HK-2 (cell line): ENCODE results near the gene NEUROG3.

Source experiments
- DNase-seq: peaks from one replicate; pipeline ENCODE4 v3.0.0-alpha.2; 2018; ENCODE audit not compliant: unreplicated experiment

Gene NEUROG3, protein sequence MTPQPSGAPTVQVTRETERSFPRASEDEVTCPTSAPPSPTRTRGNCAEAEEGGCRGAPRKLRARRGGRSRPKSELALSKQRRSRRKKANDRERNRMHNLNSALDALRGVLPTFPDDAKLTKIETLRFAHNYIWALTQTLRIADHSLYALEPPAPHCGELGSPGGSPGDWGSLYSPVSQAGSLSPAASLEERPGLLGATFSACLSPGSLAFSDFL

DNA sequence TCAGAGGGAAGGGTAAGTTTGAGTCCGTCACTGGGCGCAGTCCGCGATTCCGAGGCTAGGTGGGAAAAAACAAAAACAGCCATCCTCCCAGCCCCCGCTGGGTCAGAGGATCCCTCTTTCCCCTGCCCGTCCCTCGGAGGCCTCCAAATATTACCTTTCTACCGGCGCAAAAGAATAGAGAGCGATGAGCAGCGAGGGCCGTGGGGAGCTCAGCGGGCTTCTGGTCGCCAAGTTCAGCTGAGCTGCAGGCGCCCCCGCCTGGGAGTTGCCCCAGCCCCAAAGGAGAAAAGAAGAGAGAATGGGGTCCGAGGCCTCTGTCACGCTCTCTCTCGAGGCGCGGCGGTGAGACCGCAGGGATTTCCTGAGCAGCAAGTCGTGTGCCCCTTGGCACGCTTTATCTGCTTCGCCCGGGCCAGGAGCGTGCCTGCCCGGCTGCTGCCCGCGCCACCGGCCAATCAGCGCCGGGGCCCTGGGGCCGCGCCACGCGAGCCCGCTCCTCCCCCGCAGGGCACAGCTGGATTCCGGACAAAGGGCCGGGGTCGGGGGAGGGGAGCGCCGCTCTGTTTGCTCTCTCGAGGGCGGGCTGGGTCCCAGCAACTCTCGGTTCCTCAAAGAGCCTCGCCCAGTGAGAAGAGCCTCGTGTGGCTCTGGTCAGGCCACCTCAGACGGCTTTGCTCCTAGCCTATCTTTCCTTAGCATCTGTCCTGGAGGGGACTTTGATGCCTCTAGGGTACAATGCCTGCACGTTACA, at the start of gene NEUROG3:
Gene NEUROG3 (minus strand): TSS at position 367 of the 751 bp plus-strand sequence. CDS start 379 bp downstream, outside the sequence.
- DNase-seq, result no peak

DNA sequence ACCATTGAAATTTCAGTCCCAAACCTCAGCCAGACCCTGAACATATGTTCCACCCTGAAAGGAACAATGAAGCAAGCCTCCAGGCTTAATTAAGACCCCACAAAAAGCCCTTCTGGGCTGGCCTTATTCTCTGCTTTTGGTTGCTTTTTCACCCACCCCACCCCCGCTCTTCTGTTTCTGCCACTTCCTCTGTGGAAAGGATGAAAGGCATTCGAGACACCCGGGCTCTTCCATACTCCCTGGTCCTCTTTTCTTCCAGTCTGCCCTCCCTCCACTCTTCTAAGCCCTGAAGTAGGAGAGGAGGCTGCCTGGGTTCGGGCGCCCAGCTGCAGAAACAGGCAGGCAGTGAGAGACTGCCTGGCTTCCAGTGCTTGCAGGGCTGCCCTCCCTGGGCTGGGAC, 47.4 kb upstream of the NEUROG3 start:
- DNase-seq, result no peak

DNA sequence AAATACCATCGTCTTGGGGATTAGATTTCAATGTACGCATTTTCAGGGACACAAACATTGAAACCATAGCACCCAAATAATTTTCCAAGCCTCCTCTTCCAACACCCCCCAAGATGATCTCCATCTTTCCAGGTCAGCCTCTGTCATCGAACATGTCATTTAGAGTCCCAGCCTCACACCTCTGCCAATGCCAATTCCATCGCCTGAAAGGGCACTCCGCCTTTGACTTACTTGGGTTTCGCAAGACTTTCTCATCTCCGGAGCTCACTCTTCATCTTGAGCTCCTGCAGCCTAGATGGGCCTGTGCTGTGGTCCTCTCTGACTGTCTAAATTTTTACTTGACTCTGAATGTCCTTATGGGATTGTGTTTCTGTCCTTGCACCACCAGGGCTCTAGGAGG, 46.4 kb upstream of the NEUROG3 start:
- no peak for DNase-seq

DNA sequence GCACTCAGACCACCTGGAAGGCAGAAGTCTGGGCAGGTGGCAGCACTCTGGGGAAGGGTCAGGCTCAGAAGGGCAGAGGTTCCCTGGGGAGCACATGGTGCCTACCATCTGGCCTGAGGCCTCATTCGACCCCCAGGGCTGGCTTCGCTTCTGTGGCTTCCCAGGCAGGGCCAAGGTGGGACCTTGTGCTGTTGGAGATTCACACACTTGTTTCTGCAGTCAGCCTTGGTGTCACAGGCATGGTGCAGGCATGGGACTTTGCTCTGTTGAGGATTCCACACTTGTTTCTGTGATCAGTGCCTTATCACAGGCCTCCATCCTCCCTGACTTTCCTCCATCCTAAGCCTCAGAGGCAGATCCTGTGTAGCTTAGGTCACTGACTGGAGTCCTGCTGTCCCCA, 45.5 kb upstream of the NEUROG3 start:
- DNase-seq, result no peak

DNA sequence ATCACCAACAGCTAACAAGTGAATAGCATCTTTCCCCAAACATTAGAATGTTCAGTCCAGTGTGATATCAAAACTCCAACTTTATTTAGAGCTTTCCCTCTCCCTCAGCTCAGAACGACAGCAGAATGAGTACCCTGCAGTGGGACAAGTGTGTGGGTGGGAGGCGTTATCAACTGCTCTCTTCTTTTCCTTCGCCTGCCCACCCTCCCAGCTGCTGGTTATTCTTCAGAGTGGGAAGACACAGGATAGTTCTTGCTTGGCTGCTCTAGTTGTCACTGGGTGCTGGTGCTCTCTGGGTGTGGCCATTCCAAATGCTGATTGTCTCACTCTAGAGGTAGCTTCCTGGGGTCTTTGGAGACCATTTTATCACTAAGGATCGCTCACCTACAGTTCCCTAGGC, 43.1 kb upstream of the NEUROG3 start:
- no peak for DNase-seq

DNA sequence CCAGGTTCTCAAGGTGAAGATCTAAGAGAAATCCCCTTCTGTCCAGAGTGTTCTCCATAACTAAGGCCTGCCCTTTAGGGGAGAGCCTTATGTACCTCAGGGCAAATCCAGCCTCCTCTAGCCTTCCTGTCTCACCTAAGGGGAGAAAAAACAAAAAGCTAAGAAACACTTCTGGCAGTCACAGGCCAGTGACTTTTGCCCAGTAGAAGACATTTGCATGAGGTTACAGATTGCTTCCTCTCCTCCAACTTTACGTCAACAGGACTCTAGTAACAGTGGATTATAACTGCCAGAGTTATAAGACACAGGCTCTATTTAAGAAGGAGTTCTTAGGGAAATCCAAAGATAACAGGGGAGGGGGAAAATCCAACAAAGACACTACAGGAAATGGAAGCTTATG, 40.9 kb upstream of the NEUROG3 start:
- DNase-seq, result no peak

DNA sequence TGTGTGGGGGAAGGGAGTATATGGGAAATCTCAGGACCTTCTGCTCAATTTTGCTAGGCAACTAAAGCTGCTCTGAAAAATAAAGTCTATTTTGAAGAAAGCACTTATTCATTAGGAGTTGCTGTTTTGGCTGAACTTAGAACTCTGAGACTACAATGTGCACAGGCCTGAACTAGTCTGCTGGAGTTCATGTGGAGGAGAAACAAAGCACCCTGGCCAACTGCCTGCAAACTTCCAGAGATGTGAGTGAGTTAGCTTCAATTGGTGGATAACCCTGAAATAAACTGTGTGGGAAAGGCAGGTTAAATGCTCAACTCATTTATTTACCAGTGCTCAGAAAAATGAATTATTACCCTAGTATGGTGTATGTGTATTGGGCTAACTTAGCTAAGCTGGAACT, 39.5 kb upstream of the NEUROG3 start:
- no peak for DNase-seq

DNA sequence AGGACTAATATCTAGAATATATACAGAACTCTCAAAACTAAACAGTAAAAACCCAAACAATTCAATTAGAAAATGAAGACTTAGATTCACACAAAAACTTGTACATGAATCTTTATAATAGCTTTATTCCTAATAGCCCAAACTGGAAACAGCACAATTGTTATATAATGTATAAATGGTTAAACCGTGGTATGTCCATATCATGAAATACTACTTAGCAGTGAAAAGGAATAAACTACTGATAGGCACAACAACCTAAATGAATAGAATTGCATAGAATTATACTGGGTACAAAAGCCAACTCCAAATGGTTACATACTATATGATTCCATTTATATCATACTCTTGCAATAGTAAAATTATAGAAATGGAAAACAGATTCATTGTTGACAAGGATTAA, 35.9 kb upstream of the NEUROG3 start:
- DNase-seq, result no peak

DNA sequence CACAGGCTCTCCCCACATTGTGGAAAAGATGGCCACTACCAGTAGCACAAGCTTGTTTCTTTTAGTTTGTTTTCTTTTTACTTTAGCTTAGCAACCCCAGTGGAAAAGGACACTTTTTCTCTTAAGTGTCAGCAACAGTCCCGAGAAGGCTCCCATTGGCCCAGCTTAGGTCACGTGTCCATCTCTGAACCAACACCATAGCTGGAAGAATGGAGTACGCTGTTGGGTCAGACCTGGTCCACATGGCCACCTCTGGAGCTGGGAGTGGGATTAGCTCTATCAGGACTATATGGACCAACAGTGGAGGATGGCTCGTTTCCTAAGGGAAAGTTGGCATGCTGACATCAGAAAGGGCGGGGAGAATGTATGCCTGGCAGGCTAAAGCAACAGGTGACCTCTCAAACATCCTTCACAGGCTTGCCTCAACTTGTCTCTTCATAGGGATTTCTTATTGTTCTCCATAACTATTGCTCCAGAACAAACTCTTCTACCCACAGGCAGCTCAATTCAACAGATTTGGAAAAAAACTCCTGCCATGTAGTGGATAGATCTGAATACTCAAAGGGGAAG, 27.6 kb upstream of the NEUROG3 start:
- DNase-seq, result no peak

DNA sequence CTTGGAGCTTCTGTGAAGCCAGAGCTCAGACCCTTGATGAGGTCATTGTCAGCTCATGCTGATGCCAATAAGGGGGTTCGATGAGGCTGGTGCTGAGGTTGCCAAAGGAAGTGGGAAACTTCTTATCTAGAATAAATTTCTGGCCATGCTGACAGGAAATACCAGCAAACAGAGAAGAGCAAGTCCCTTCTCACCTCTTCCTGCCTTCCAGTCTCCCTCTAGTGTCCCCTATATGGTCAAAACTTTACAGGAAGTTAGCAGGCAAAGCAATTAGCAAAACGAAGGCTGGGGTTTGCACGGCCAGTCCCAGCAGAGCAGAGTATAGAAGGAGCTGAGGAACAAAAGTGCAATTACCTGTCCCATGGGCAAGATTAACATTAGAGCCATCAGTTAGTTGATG, 15.1 kb upstream of the NEUROG3 start:
- no peak for DNase-seq

DNA sequence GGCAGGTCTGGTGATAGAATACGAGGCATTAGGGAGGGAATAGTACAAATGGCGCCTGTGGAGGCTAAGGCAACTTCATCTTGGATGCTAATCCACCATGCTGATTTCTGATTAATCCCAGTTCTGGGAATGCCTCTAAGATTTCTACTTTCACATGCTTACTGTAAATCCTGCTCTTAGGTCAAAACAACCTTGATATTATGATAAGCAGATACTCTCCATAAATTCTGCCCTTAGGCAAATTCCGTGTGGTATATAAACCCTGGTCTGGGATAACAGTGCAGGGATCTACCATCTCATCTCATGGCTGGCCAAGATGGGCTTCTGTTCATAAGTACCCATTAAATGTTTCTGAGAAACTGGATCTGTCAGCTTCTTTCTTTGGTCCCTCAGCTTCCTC, 11.4 kb upstream of the NEUROG3 start:
- no peak for DNase-seq

DNA sequence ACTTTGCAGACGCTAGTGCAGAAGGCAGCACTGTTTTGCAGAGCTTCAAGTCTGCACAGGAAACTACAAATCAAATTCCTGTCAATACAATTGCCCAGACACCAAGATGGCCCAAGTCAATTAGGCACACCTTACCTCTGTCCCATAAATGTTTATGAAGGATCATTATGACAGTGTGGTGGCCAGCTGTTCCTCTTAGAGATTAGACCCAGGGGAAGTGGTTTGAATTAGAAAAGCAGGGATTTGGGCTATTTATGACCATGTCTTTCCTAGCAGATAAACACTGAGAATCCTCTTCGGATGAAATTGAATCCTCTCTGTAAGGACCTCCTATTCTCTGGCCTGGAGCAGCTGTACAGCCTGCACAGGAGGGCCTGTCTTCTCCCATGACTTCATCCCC, 9.9 kb upstream of the NEUROG3 start:
- no peak for DNase-seq

DNA sequence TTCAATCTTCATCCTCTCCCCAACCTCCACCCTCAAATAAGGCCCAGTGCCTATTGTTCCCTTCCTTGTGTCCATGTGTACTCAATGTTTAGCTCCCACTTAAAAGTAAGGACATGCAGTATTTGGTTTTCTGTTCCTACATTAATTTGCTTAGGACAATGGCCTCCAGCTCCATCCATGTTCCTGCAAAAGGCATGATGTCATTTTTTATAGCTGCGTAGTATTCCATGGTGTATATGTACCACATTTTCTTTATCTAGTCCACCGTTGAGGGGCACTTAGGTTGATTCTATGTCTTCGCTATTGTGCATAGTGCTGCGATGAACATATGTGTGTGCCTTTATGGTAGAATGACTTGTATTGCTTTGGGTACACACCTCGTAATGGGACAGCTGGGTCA, 7.2 kb upstream of the NEUROG3 start:
- no peak for DNase-seq

DNA sequence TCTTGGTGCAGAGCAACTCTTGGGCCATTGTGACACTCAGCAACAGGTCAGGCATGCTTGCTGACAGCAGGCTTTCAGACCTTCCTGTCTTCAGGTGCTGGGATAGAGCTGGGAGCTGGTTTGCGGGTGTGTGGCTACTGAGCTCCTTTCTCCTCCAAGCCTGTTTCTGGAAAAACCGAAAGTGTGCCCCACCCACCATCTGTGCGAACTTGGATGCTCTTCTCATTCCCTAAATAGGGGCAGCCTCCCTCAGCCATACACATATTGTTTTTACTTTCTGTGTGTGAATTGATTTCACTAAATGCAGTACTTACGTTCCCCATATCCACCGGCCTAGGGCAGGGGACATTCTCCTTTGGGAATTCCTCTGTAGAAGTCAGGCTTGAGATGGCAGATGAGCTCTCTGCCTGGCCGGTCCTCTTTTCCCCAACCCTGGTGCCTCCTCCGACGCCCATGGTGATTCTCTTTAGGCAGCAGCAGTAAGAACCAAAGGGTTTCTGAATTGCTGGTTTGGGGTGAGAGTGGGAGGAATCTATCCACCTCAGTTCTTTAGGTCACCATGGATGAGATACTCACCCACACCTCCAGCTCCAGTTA, 6.3 kb upstream of the NEUROG3 start:
- no peak for DNase-seq

DNA sequence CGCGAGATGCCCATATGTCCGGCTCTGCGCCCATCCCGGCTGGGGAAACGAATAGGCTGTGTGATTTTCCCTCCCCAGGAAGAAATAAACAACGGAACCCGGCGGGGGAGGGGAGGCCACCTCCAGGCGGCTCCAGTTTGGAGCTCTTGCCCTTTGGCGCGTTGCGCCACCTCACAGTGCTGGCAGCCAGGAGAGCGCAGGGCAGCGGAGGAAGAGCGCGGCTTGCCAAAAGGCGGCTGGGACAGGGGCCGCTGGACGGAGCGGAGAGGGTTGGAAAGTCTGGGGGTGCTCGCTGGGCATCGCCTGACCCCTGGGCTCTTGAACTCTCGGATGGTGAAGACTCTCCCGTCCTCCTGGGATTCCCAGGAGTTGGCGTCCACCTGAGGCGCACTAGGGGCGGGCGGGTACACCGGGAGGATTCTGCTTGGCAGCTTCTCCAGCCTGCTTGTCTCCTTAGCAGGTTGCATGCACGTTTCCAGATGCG, 5.3 kb upstream of the NEUROG3 start:
- DNase-seq, result no peak

DNA sequence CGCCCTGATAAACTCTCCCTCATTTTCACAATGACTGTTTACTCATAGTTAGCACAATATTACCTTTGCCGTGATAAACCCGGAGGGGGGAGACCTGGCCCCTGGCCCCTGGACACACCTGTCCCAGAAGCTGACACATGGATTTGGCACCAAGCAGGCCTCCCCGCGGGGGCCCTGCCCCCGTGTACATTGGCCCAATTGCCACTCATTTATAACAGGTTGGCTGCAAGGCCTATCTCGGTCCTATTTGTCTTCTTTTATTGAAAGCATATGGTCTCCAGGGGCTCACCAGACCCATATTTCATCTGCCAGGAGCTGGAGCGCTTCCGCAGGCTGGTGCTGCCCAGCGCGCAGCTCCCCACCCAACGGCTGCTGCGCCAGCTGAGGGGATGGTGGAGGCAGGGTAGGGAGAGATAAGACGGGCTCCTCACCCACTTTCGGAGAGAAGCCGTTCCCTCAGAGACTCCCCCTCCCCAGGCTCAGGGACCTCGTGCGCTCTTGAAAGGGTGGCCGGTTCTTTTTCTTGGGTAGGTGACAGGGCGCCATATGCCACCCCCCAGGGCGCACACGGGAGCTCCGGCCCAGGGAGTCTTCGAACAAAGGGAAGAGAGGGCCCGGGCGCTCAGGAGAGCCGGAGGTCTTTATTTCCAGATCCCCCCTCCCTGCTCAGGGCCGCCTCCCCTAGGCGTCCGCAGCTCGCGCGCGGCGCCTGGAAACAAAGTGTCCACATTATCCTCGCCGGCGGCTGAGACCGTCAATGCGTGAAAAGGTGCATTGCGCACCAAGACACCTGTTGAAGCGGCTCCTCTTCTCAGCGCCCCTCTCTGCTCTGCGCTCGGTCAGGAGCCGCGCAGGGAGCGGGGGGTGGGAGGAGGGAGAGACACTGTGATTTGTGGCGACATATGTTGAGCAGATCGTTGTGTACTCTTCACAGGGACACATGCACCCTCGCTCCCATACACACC, 4.3 kb upstream of the NEUROG3 start:
- no peak for DNase-seq

DNA sequence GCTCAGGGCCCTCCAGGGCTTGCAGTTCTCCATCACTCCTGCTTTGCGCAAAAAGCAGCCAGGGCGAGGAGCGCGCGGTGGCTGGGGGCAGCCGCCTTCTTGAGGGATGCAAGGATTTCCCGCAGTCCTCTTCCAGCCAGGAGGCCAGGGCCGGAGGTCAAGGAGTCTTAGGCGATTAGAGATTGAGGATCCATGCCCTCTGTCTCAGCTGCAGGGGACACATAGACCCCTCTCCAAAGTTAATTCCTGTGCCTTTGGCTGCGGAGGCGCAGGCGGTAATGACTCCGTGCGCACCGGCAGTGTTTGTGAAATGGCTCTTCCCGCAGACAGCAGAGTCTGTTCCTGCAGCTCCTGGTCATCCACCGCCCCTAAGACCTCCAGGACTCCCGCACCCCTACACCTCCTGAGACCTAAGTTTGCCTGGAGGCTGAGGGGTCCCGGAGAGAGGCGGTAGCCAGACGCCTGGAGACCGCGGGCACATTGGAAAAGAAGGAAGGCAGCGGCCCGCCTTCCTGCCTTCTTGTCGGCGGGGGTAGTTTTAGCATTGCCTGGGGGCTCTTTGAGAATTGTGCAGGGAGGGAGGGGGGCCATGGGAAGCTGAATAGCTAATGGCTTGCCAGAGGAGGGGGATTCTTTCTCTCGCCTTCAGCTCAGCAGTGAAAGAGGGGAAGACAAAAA, 3.3 kb upstream of the NEUROG3 start:
- no peak for DNase-seq

DNA sequence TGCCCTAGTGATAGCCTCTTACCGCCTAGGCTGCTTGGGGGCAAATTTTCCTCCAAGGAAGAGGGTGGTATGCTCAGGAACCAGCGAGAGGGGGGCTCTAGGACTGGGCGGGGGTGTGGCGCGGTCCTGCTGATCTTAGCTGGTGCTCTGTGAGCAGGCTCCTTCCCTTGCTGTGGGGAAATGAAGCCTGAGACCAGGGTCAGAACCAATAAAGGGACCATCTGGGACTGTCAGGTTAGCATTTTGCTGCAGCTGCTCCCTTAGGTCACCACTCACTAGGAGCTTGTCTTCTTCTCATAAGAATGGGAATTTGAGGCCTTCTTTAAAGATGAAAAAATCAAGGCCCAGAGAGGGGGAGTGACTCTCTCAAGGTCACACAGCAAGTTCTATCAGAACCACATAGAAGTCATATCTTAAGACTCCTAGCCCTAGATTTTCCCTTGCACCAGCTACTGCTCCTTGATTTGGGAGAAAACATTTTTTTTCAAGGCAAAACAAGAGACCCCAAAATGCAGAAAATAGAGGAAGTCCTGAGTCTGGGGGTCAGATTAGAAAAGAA, 2.0 kb upstream of the NEUROG3 start:
- no peak for DNase-seq

DNA sequence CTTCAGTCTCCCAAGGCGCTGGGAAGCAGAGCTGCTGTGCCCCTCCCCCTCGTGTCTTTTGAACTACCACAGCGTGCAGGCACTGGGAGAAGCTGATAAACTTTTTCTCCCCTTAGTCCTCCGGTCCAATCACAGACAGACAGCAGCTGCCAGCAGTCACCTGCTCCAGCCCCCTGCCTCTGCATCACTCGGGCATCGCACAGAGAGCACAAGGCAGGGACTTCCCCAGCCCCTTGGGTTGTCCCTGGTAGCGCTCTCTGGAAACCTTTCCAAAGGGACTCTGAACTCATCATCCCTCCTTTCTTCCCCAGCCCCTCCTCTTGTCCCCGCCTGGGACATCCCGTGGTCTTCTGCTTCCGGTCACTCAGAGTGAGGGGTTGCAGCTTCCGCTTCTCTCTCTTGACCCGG, 1.4 kb upstream of the NEUROG3 start:
- DNase-seq, result no peak

DNA sequence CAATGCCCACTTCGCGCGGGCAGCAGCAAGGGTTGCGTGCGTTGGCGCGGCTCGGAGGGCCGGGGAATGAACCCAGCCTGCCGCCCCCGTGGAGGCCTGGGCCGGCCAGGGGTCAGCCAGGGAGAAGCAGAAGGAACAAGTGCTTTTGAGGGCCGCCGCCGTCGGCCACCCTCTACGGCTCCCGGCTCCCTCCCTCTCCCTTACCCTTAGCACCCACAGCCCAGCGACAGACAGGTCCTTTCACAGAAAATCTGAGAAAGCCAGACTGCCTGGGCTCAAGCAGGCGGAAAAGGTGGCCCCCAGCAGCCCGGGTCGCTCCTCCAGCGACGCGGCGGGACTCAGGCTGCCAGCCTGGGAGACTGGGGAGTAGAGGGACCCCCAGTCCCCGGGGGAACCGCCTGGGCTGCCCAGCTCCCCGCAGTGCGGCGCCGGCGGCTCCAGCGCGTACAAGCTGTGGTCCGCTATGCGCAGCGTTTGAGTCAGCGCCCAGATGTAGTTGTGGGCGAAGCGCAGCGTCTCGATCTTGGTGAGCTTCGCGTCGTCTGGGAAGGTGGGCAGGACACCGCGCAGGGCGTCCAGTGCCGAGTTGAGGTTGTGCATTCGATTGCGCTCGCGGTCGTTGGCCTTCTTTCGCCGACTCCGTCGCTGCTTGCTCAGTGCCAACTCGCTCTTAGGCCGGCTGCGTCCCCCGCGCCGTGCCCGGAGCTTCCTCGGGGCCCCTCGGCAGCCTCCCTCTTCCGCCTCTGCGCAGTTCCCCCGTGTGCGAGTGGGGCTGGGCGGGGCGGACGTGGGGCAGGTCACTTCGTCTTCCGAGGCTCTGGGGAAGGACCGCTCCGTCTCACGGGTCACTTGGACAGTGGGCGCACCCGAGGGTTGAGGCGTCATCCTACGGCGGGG, 815 bp downstream of the NEUROG3 start:
- no peak for DNase-seq
